Measurements from ENCODE around the gene FAM3C. TPM values are rescaled to one million over a fixed set of nuclear protein-coding genes. Genes with fewer than 3 reads are reported as not detected.
A peak's percentile ranks its signal among the peaks of the same experiment; 100 is the strongest.

The FAM3C gene
- total RNA-seq, 5 donors from 2014 or later (not counting 1 experiment from before 2014, with no cell fraction given), result 8.8 to 21.8 (median 14.9) TPM

GRCh38 chr7:121330053-121330833 is 65.9 kb downstream of the FAM3C start:
- H3K4me1 Mint-ChIP-seq, result peaks cover 22 to 23% (median 22%) of the 10 kb centered on the region in 3 donors
- 4% methylated on average over 27 of the region's 52 CpGs for WGBS (ENCODE audit: insufficient coverage)

GRCh38 chr7:121329191-121330052 is 66.7 kb downstream of the FAM3C start:
- ChIA-PET POLR2A (no interaction called here), CTCF (no interaction called here)
- no peak for ATAC-seq (replicated peaks in 1 of 4)
- H3K27ac Mint-ChIP-seq, result no peak overlapping the region
- peak in 2 of 35 experiments; percentile 2 to 5 for DNase-seq
- H3K4me3 Mint-ChIP-seq, result peak overlapping the region; percentile 44 to 63 (median 53)
- 9% methylated on average over 37 of the region's 47 CpGs for WGBS (ENCODE audit: insufficient coverage)
- H3K4me3 ChIP-seq (ENCODE audit: control insufficient read depth in 1 of 2, extremely low read depth in 1 of 2, low read length in 1 of 2), result peak overlapping the region in 1 of 2 donors; percentile 12
- H3K36me3 Mint-ChIP-seq, result no peaks in the 10 kb centered on the region
- H3K9me3 Mint-ChIP-seq, result no peaks in the 10 kb centered on the region
- peaks cover 48 to 57% of the 10 kb centered on the region in 2 donors for H3K27me3 Mint-ChIP-seq
- H3K36me3 ChIP-seq (ENCODE audit: control insufficient read depth in 2 of 2, extremely low read depth in 1 of 2, insufficient read depth in 1 of 2, low read length in 1 of 2), result no peaks in the 10 kb centered on the region
- peaks cover 22 to 23% (median 22%) of the 10 kb centered on the region in 3 donors for H3K4me1 Mint-ChIP-seq
- no peaks in the 10 kb centered on the region for H3K9me3 ChIP-seq
- peaks cover 20 to 38% of the 10 kb centered on the region in 2 experiments for H3K27me3 ChIP-seq (replicated peaks in 1 of 2; ENCODE audit: control insufficient read depth in 2 of 2, extremely low read depth in 1 of 2, insufficient read depth in 2 of 2, low read length in 1 of 2)
- H3K27ac ChIP-seq (ENCODE audit: low read length), result no peak overlapping the region
- H3K4me1 ChIP-seq (ENCODE audit: control insufficient read depth in 1 of 2, extremely low read depth in 1 of 2, insufficient read depth in 2 of 2, low read length in 2 of 2), result peaks cover 0 to 19% of the 10 kb centered on the region in 2 experiments

More at GRCh38 chr7:121330053-121330833, 65.9 kb downstream of the FAM3C start:
- peak overlapping the region in 1 of 2 donors; percentile 12 for H3K4me3 ChIP-seq (ENCODE audit: control insufficient read depth in 1 of 2, extremely low read depth in 1 of 2, low read length in 1 of 2)
- ChIA-PET POLR2A (no interaction called here), CTCF (interaction anchor here in 1 of 2 donors (0.9 kb wide), 1 partner anchor 219 kb away, joined by 3 read pairs; no protein-coding TSS in a partner anchor)
- peaks cover 18 to 34% of the 10 kb centered on the region in 2 experiments for H3K27me3 ChIP-seq (replicated peaks in 1 of 2; ENCODE audit: control insufficient read depth in 2 of 2, extremely low read depth in 1 of 2, insufficient read depth in 2 of 2, low read length in 1 of 2)
- Mint-ChIP-seq H3K36me3 (no peaks in the 10 kb centered on the region), H3K27me3 (peaks cover 50 to 59% of the 10 kb centered on the region in 2 donors), H3K27ac (peak overlapping the region in 1 of 2 donors; percentile 19), H3K9me3 (no peaks in the 10 kb centered on the region), H3K4me3 (peak overlapping the region; percentile 43 to 63 (median 53))
- no peak for ATAC-seq (replicated peaks in 1 of 4)
- H3K36me3 ChIP-seq (ENCODE audit: control insufficient read depth in 2 of 2, extremely low read depth in 1 of 2, insufficient read depth in 1 of 2, low read length in 1 of 2), result no peaks in the 10 kb centered on the region
- peaks cover 0 to 19% of the 10 kb centered on the region in 2 experiments for H3K4me1 ChIP-seq (ENCODE audit: control insufficient read depth in 1 of 2, extremely low read depth in 1 of 2, insufficient read depth in 2 of 2, low read length in 2 of 2)
- no peak overlapping the region for H3K27ac ChIP-seq (ENCODE audit: low read length)
- no peak for DNase-seq
- no peaks in the 10 kb centered on the region for H3K9me3 ChIP-seq

GRCh38 chr7:121328508-121329190 is 67.5 kb downstream of the FAM3C start, which contains the start of gene WNT16:
Gene WNT16 (plus strand): TSS chr7:121329000. CDS start chr7:121329293, 293 bp downstream.
- peaks cover 54 to 57% of the 10 kb centered on the region in 2 donors for H3K27me3 Mint-ChIP-seq
- H3K36me3 ChIP-seq (ENCODE audit: control insufficient read depth in 2 of 2, extremely low read depth in 1 of 2, insufficient read depth in 1 of 2, low read length in 1 of 2), result no peaks in the 10 kb centered on the region
- peak within 1 kb of the TSS; percentile 44 to 63 (median 53) for H3K4me3 Mint-ChIP-seq
- 30% methylated on average over 13 of the region's 27 CpGs for WGBS (ENCODE audit: insufficient coverage)
- H3K9me3 Mint-ChIP-seq, result no peaks in the 10 kb centered on the region
- H3K27ac ChIP-seq (ENCODE audit: low read length), result no peak within 1 kb of the TSS
- peaks cover 22 to 23% (median 22%) of the 10 kb centered on the region in 3 donors for H3K4me1 Mint-ChIP-seq
- H3K4me1 ChIP-seq (ENCODE audit: control insufficient read depth in 1 of 2, extremely low read depth in 1 of 2, insufficient read depth in 2 of 2, low read length in 2 of 2), result peaks cover 0 to 19% of the 10 kb centered on the region in 2 experiments
- H3K36me3 Mint-ChIP-seq, result no peaks in the 10 kb centered on the region
- peak within 1 kb of the TSS in 1 of 2 donors; percentile 12 for H3K4me3 ChIP-seq (ENCODE audit: control insufficient read depth in 1 of 2, extremely low read depth in 1 of 2, low read length in 1 of 2)
- H3K27me3 ChIP-seq (replicated peaks in 1 of 2; ENCODE audit: control insufficient read depth in 2 of 2, extremely low read depth in 1 of 2, insufficient read depth in 2 of 2, low read length in 1 of 2), result peaks cover 20 to 38% of the 10 kb centered on the region in 2 experiments
- ChIA-PET POLR2A (no interaction called here), CTCF (no interaction called here)
- H3K9me3 ChIP-seq, result no peaks in the 10 kb centered on the region
- H3K27ac Mint-ChIP-seq, result no peak within 1 kb of the TSS
- DNase-seq (no peak), ATAC-seq (replicated peaks in 1 of 4) (no peak)

- Mint-ChIP-seq H3K27me3 (peaks cover 56 to 59% of the 10 kb centered on the region in 2 donors), H3K4me3 (no peak overlapping the region), H3K9me3 (no peaks in the 10 kb centered on the region), H3K27ac (no peak overlapping the region), H3K4me1 (peaks cover 22 to 23% (median 22%) of the 10 kb centered on the region in 3 donors), H3K36me3 (no peaks in the 10 kb centered on the region)
- Histone ChIP-seq H3K4me1 (ENCODE audit: control insufficient read depth in 1 of 2, extremely low read depth in 1 of 2, insufficient read depth in 2 of 2, low read length in 2 of 2) (peaks cover 0 to 19% of the 10 kb centered on the region in 2 experiments), H3K4me3 (ENCODE audit: control insufficient read depth in 1 of 2, extremely low read depth in 1 of 2, low read length in 1 of 2) (no peak overlapping the region), H3K27ac (ENCODE audit: low read length) (no peak overlapping the region), H3K36me3 (ENCODE audit: control insufficient read depth in 2 of 2, extremely low read depth in 1 of 2, insufficient read depth in 1 of 2, low read length in 1 of 2) (no peaks in the 10 kb centered on the region), H3K9me3 (no peaks in the 10 kb centered on the region), H3K27me3 (replicated peaks in 1 of 2; ENCODE audit: control insufficient read depth in 2 of 2, extremely low read depth in 1 of 2, insufficient read depth in 2 of 2, low read length in 1 of 2) (peaks cover 20 to 38% of the 10 kb centered on the region in 2 experiments)
- DNase-seq, result no peak
- CTCF ChIA-PET, result no interaction called here
- ATAC-seq (replicated peaks in 1 of 4), result no peak
- POLR2A ChIA-PET, result no interaction called here
- WGBS (ENCODE audit: insufficient coverage), result 90% methylated on average over 2 of the region's 5 CpGs
Observed at GRCh38 chr7:121327671-121328070, 68.4 kb downstream of the FAM3C start.

- DNase-seq (no peak), ATAC-seq (replicated peaks in 1 of 4) (no peak)
- H3K9me3 Mint-ChIP-seq, result no peaks in the 10 kb centered on the region
- 78% methylated on average over 1 of the region's 5 CpGs for WGBS (ENCODE audit: insufficient coverage)
- Histone ChIP-seq H3K4me1 (ENCODE audit: control insufficient read depth in 1 of 2, extremely low read depth in 1 of 2, insufficient read depth in 2 of 2, low read length in 2 of 2) (peaks cover 0 to under 1% of the 10 kb centered on the region in 2 experiments), H3K4me3 (ENCODE audit: control insufficient read depth in 1 of 2, extremely low read depth in 1 of 2, low read length in 1 of 2) (no peak overlapping the region), H3K9me3 (no peaks in the 10 kb centered on the region), H3K27me3 (replicated peaks in 1 of 2; ENCODE audit: control insufficient read depth in 2 of 2, extremely low read depth in 1 of 2, insufficient read depth in 2 of 2, low read length in 1 of 2) (peaks cover 14 to 16% of the 10 kb centered on the region in 2 experiments), H3K27ac (ENCODE audit: low read length) (no peak overlapping the region), H3K36me3 (ENCODE audit: control insufficient read depth in 2 of 2, extremely low read depth in 1 of 2, insufficient read depth in 1 of 2, low read length in 1 of 2) (no peaks in the 10 kb centered on the region)
- no peak overlapping the region for H3K27ac Mint-ChIP-seq
- ChIA-PET POLR2A (no interaction called here), CTCF (no interaction called here)
- no peaks in the 10 kb centered on the region for H3K36me3 Mint-ChIP-seq
- no peak overlapping the region for H3K4me3 Mint-ChIP-seq
- H3K4me1 Mint-ChIP-seq, result peaks cover 4 to 8% (median 4%) of the 10 kb centered on the region in 3 donors
- peaks cover 33 to 36% of the 10 kb centered on the region in 2 donors for H3K27me3 Mint-ChIP-seq
Observed at GRCh38 chr7:121323515-121324302, 72.4 kb downstream of the FAM3C start.

Data from T-cell (primary cell).